GM12874 (cell line): Measurements from ENCODE around the gene CYP3A4.

Experiments used
- TF ChIP-seq, protein P1 (sequence below): IDR thresholded peaks from 2 replicates; pipeline ENCODE4 v1.5.1; 2011; ENCODE audit warnings: low read depth, mild to moderate bottlenecking, control low read depth, low read length, moderate library complexity; ENCODE audit not compliant: insufficient read depth

The CYP3A4 gene

DNA sequence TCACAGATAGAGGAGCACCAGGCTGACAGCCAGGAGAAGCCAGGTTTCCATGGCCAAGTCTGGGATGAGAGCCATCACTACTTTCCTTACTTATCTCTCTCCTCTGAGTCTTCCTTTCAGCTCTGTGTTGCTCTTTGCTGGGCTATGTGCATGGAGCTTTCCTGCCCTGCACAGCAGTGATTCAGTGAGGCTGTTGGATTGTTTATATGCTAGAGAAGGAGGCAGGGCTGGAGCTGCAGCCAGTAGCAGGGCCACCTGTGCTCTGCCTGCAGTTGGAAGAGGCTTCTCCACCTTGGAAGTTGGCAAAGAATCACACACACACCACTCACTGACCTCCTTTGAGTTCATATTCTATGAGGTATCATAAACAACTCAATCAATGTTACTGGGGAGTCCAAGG lies at the start of gene CYP3A4:
Gene CYP3A4, minus strand, starts transcription at position 178 of the 400 bp plus-strand sequence. Its CDS starts 103 bp downstream, at position 75.
- TF ChIP-seq, protein P1, sequence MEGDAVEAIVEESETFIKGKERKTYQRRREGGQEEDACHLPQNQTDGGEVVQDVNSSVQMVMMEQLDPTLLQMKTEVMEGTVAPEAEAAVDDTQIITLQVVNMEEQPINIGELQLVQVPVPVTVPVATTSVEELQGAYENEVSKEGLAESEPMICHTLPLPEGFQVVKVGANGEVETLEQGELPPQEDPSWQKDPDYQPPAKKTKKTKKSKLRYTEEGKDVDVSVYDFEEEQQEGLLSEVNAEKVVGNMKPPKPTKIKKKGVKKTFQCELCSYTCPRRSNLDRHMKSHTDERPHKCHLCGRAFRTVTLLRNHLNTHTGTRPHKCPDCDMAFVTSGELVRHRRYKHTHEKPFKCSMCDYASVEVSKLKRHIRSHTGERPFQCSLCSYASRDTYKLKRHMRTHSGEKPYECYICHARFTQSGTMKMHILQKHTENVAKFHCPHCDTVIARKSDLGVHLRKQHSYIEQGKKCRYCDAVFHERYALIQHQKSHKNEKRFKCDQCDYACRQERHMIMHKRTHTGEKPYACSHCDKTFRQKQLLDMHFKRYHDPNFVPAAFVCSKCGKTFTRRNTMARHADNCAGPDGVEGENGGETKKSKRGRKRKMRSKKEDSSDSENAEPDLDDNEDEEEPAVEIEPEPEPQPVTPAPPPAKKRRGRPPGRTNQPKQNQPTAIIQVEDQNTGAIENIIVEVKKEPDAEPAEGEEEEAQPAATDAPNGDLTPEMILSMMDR, result no peak

DNA sequence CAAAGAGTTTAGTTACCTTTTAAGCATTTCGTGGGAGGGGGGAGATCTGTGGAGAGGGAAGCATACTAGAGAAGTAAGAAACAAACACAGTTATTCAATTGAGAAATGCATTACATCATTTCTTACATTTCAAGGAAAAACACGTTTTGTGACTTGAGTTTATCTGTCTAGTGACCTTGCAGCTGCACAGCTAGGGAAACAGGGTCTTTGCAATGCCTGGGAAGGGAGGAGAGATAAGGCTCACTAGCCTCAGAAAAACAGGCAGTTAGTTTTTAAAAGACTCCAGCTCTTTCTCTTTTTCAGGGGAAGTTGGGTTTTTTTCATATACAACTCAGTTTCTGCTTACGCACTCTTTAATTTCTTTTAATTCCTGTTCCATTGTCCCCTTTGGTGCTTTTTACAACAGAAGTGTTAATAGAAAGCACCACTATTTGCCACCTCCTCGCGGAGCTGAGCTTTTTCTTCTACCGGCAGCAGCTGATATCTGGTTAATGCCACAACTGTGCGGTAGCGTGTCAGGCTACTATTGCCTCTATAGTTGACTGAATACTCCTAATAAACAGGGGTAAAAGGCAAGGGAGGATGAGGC lies 49.4 kb upstream of the CYP3A4 start:
- TF ChIP-seq, protein P1, result no peak

DNA sequence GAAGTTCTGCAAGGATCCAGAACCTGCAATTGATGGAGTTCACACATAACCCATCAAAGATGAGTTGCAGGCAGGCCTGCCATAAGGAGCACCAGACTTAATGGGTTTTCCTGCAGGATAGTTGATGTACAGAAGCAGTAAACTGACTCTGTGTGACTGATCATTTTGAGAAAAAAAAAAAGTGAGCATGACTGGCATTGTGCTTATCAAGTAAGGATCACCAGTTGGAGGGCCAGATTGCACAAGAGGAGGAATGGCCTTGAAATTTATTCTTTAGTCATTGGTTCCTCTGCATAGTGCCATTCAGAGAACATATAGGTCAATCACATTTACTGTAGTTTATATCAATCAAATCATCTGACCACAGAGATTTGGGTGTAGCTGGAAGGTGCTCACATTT lies 47.6 kb upstream of the CYP3A4 start:
- TF ChIP-seq, protein P1, result no peak

DNA sequence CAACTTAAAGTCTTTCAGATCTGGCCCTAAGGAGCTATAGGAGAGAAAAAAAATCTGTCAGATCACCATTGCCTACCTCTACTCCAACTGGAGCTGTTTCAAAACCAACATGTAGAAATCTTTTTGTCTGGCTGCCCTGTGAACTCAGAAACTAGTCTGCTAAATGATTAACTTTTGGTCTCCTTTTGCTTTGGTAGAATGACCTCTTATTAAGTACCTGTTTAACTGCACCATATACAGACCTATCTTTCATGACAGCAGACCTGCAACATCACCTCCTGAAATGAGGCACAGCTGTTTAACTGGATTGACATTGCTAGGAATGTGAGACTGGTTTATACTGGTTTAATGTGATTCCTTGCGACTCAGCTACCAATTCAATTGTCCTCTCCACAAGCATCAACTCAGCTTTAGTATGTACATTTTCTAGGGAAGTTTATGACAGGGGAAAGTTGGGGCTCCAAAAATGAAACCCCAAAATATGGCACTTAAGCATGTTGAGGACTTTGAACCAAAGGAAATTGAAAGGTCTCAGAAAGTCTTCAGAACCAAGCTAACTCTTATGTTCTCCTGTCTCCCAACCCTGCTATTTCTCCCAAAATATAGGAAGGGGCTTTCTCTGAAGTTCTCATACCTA lies 45.7 kb upstream of the CYP3A4 start:
- TF ChIP-seq, protein P1, result no peak

DNA sequence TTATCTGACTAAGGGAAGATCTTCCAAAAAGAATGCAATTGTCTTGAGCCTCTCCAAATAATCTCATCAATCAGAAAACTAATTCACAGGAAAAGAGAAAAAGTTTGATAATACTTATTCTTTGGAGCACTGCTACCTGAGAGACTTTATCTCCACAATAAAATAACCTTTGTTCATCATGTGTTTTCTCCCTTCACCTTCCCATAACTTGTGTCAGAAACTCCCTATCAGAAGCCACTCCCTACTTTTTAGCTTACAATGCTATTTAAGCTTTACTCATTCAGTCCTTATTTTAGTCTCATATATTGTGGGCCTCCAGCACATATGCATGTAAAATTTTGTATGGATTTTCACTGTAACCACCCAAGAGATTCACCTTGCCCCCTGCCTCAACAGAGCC lies 44.8 kb upstream of the CYP3A4 start:
- TF ChIP-seq, protein P1, result no peak

DNA sequence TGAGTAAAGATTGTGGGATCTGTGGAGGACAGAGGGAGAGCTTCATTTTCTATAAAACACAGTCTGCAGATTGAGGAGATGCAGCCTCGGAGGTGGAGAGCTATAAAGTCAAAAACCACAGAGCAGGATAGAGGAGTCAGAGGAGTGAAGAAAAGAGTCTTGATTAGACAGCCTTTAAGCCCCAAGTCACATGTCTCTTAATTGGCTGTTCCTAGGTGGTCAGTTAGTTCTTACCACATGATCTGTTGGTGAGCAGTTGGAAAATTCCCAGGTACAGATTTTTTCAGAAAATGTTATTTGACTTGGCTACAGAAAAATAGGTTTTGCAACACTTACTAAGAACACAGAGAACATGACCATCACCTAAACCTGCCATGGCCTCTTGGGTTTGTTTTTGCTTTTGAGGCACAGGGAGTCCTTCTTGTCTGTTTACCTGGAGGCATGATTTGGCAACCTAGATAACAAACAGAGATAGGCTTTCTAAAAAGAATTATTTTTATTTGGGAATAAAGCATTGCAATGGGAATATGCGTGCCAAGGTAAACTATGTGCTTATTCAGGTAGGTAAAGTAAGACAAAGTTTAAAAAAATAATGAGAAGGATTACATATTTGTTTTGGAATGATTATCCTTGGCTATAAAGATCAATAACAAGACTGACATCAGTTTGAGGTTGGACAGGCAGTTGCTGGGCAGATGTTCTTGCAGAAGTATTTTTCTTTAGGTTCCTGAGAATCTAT lies 43.2 kb upstream of the CYP3A4 start:
- TF ChIP-seq, protein P1, result no peak

DNA sequence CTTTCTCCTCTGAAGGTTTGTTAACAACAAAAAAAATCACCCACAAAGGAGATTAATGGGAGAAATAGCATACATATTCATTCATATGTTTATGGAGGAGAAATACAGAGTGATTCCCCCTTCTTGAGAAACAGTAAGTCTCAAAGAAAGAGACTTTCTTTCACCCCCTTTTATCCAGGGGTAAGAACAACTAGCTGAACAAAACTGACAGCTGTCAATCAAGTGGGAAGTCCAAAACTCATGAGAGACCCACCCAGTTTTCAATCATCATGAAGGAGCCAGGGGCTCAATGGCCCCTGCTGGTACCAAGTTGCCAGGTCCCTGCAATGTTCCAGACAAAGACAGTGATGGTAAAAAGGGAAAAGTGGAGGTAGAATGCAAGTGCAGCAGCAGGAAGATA lies 41.9 kb upstream of the CYP3A4 start:
- TF ChIP-seq, protein P1, result no peak
